GM19452 (cell line): ENCODE measurements around the gene NPAS3.

Experiments used
- ATAC-seq: cut with Tn5 transposase; IDR thresholded peaks from one replicate; pipeline ENCODE4 v1.9.1; 2021; ENCODE audit not compliant: unreplicated experiment

The NPAS3 gene

GRCh38 chr14:33369041-33369440 lies 430.4 kb downstream of the NPAS3 start:
- ATAC-seq, result no peak

- no peak for ATAC-seq
Measured at GRCh38 chr14:33369972-33370371, 431.3 kb downstream of the NPAS3 start.

- no peak for ATAC-seq
Measured at GRCh38 chr14:33370426-33370825, 431.7 kb downstream of the NPAS3 start.

GRCh38 chr14:33375196-33375595 lies 436.5 kb downstream of the NPAS3 start:
- ATAC-seq, result no peak

GRCh38 chr14:33375786-33376185 lies 437.1 kb downstream of the NPAS3 start:
- no peak for ATAC-seq

- ATAC-seq, result no peak
Measured at GRCh38 chr14:33376510-33376909, 437.8 kb downstream of the NPAS3 start.

GRCh38 chr14:33377596-33378390 lies 439.1 kb downstream of the NPAS3 start:
- no peak for ATAC-seq

GRCh38 chr14:33381717-33382116 lies 443.0 kb downstream of the NPAS3 start:
- no peak for ATAC-seq

- ATAC-seq, result no peak
Measured at GRCh38 chr14:33386140-33386539, 447.5 kb downstream of the NPAS3 start.

GRCh38 chr14:33386781-33387180 lies 448.1 kb downstream of the NPAS3 start:
- ATAC-seq, result no peak

- ATAC-seq, result no peak
Measured at GRCh38 chr14:33390335-33390734, 451.7 kb downstream of the NPAS3 start.

GRCh38 chr14:33393231-33393894 lies 454.7 kb downstream of the NPAS3 start:
- ATAC-seq, result no peak

GRCh38 chr14:33393895-33394368 lies 455.3 kb downstream of the NPAS3 start:
- ATAC-seq, result no peak

- ATAC-seq, result no peak
Measured at GRCh38 chr14:33401311-33401710, 462.6 kb downstream of the NPAS3 start.

- no peak for ATAC-seq
Measured at GRCh38 chr14:33402604-33403003, 463.9 kb downstream of the NPAS3 start.

GRCh38 chr14:33404054-33404453 lies 465.4 kb downstream of the NPAS3 start:
- no peak for ATAC-seq

GRCh38 chr14:33404964-33405574 lies 466.4 kb downstream of the NPAS3 start:
- no peak for ATAC-seq

- ATAC-seq, result no peak
Measured at GRCh38 chr14:33406766-33407165, 468.1 kb downstream of the NPAS3 start.

- no peak for ATAC-seq
Measured at GRCh38 chr14:33408291-33408690, 469.6 kb downstream of the NPAS3 start.

- ATAC-seq, result no peak
Measured at GRCh38 chr14:33412450-33412849, 473.8 kb downstream of the NPAS3 start.

- no peak for ATAC-seq
Measured at GRCh38 chr14:33413381-33413780, 474.7 kb downstream of the NPAS3 start.

GRCh38 chr14:33414041-33414440 lies 475.4 kb downstream of the NPAS3 start:
- ATAC-seq, result no peak
